Left hindlimb (tissue), 1 donor: ENCODE data around the gene ZNF789.

ENCODE experiments used
- DNase-seq: peaks from one replicate; pipeline ENCODE4 v3.0.0-alpha.2; 2018

The ZNF789 gene

DNA sequence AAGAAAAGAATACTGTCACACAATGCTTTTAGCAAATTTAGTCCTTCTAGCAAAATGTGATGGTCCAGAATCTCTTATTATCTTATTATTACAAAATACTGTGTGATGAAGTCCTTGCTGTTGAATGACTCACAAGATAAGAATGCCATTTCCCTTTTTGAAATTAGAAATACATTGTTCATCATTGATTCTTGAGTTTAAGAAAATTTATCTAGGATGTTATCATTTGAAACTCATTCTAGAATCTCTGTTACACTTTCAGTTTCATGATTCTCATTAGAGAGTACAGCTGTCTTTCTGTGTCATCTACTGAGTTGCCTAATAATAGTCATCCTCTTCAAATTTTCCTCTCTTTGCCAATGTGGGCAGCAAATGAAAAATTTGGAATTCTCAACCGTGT lies 41.4 kb downstream of the ZNF789 start:
- no peak for DNase-seq

DNA sequence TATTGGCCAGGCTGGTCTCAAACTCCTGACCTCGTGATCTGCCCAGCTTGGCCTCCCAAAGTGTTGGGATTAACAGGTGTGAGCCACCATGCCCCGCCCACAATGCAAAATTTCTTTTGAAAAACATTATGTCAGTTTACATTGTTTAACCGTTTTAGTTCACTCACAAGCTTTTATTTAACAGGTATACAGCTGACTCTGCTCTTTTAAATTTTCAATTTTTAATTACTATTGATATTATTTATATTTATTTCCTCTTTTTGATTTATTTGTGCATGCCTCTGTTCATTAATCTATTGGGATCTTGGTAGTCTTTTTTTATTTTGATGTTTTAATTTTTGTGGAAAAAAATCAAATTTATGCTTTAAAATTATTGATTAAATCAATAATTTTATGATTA lies 48.7 kb downstream of the ZNF789 start:
- DNase-seq: no peak

- no peak for DNase-seq
Observed at GRCh38 chr7:99525713-99526440, 53.2 kb downstream of the ZNF789 start.

GRCh38 chr7:99531354-99531765 lies 58.7 kb downstream of the ZNF789 start:
- no peak for DNase-seq

GRCh38 chr7:99535667-99536066 lies 63.0 kb downstream of the ZNF789 start:
- DNase-seq: no peak
